CD14-positive monocyte (primary cell): ENCODE measurements around the gene FNDC5. TPM values are rescaled to one million over a fixed set of nuclear protein-coding genes. Genes with fewer than 3 reads are reported as not detected.

Source experiments
- DNase-seq, 3 donors: peaks; one replicate each; pipeline ENCODE4 v3.0.0-alpha.2; 2011 to 2022
- H2AFZ ChIP-seq: 2 replicates; pipeline ENCODE4 v1.6.0; 2012; ENCODE audit warnings: mild to moderate bottlenecking, low read depth, low read length, inconsistent platforms; ENCODE audit not compliant: insufficient read depth, poor library complexity, severe bottlenecking
- H3K27ac ChIP-seq, 2 donors: 1 replicate in 1 of 2; 2 replicates in 1 of 2; pipeline ENCODE4 v1.5.1; 2012 to 2013; ENCODE audit warnings: low read length in 2 of 2, control low read depth in 1 of 2, inconsistent platforms in 1 of 2, low read depth in 1 of 2, mild to moderate bottlenecking in 1 of 2
- H3K27me3 ChIP-seq, 2 donors: one replicate each; pipeline versions ENCODE4 v1.6.0 to v1.6.1; 2011 to 2013; ENCODE audit warnings: low read length in 2 of 2; ENCODE audit not compliant: control insufficient read depth in 2 of 2, insufficient read depth in 2 of 2
- H3K36me3 ChIP-seq, 2 donors: replicated peaks in 1 of 2; 1 replicate in 1 of 2; 2 replicates in 1 of 2; pipeline versions ENCODE4 v1.5.1 to v1.6.1; 2012 to 2013; ENCODE audit warnings: low read length in 2 of 2, control low read depth in 1 of 2, inconsistent platforms in 1 of 2, mild to moderate bottlenecking in 1 of 2; ENCODE audit not compliant: insufficient read depth in 2 of 2, control insufficient read depth in 1 of 2
- H3K4me1 ChIP-seq, 2 donors: 1 replicate in 1 of 2; 2 replicates in 1 of 2; pipeline versions ENCODE4 v1.5.1 to v1.6.1; 2012 to 2013; ENCODE audit warnings: low read length in 2 of 2, control low read depth in 1 of 2, inconsistent platforms in 1 of 2, mild to moderate bottlenecking in 1 of 2, moderate library complexity in 1 of 2; ENCODE audit not compliant: insufficient read depth in 2 of 2, control insufficient read depth in 1 of 2
- H3K4me2 ChIP-seq: replicated peaks from 2 replicates; pipeline ENCODE3; 2012; ENCODE audit warnings: low read length, moderate library complexity, mild to moderate bottlenecking; ENCODE audit not compliant: poor library complexity, severe bottlenecking; ENCODE audit errors: extremely low read depth
- H3K4me3 ChIP-seq, 3 experiments: fragments of 200-600 bp in 1 of 3; sonication (generic) in 1 of 3; replicated peaks in 1 of 3; 1 replicate in 2 of 3; 2 replicates in 1 of 3; pipeline ENCODE4 v1.5.1; 2011 to 2013; ENCODE audit warnings: low read length in 3 of 3, mild to moderate bottlenecking in 3 of 3, control low read depth in 2 of 3, low read depth in 2 of 3, inconsistent platforms in 1 of 3, moderate library complexity in 1 of 3
- H3K79me2 ChIP-seq: 2 replicates; pipeline ENCODE4 v1.6.0; 2012; ENCODE audit warnings: mild to moderate bottlenecking, control low read depth, inconsistent platforms, low read length, moderate library complexity; ENCODE audit not compliant: insufficient read depth
- H3K9ac ChIP-seq: 2 replicates; pipeline ENCODE4 v1.6.0; 2017; ENCODE audit warnings: low read length, mild to moderate bottlenecking; ENCODE audit not compliant: insufficient read depth, poor library complexity, severe bottlenecking
- H3K9me3 ChIP-seq, 2 donors: replicated peaks in 1 of 2; 1 replicate in 1 of 2; 2 replicates in 1 of 2; pipeline versions ENCODE4 v1.5.1 to v1.6.1; 2012 to 2013; ENCODE audit warnings: low read length in 2 of 2, control low read depth in 1 of 2; ENCODE audit not compliant: control insufficient read depth in 1 of 2, insufficient read depth in 1 of 2
- H4K20me1 ChIP-seq: 2 replicates; pipeline ENCODE4 v1.6.0; 2012; ENCODE audit warnings: mild to moderate bottlenecking, low read length, control low read depth, moderate library complexity; ENCODE audit not compliant: insufficient read depth
- H3K27ac Mint-ChIP-seq, 7 donors: one replicate each; pipeline ENCODE4 v1.8.0; 2020; ENCODE audit warnings: mild to moderate bottlenecking in 7 of 7, mixed read lengths in 7 of 7, moderate library complexity in 6 of 7, inconsistent platforms in 2 of 7
- H3K27me3 Mint-ChIP-seq, 3 donors: one replicate each; pipeline ENCODE4 v1.8.0; 2021 to 2022; ENCODE audit warnings: low read depth in 3 of 3, mild to moderate bottlenecking in 3 of 3, mixed read lengths in 3 of 3, moderate library complexity in 3 of 3, inconsistent platforms in 1 of 3
- H3K36me3 Mint-ChIP-seq, 2 donors: one replicate each; pipeline ENCODE4 v1.8.0; 2020; ENCODE audit warnings: mixed read lengths in 2 of 2, inconsistent platforms in 1 of 2, mild to moderate bottlenecking in 1 of 2
- H3K4me1 Mint-ChIP-seq: one replicate; pipeline ENCODE4 v1.8.0; 2020; ENCODE audit warnings: mild to moderate bottlenecking, mixed read lengths
- H3K4me3 Mint-ChIP-seq, 2 donors: one replicate each; pipeline ENCODE4 v1.8.0; 2020; ENCODE audit warnings: mild to moderate bottlenecking in 2 of 2, mixed read lengths in 2 of 2, moderate library complexity in 1 of 2
- H3K9me3 Mint-ChIP-seq, 7 donors: one replicate each; pipeline ENCODE4 v1.8.0; 2020 to 2022; ENCODE audit warnings: mixed read lengths in 7 of 7, mild to moderate bottlenecking in 6 of 7, moderate library complexity in 6 of 7, inconsistent platforms in 2 of 7
- CTCF ChIP-seq: fragments of 200-600 bp; IDR thresholded peaks from one replicate; pipeline ENCODE4 v1.8.0; 2022; ENCODE audit warnings: antibody characterized with exemption, mild to moderate bottlenecking
- WGBS: methylation state at CpG from one replicate; pipeline ENCODE4 v1.1.5; 2013; ENCODE audit warnings: missing lambda C conversion rate; ENCODE audit not compliant: insufficient coverage; 5-methylcytosine and 5-hydroxymethylcytosine counted together
- intact Hi-C, 2 donors: fragments of 100-400 bp; cut with micrococcal nuclease; formaldehyde crosslinking; loops; one replicate each; pipeline versions ENCODE4 v1.15.0 to v1.15.1; 2023
- polyA plus RNA-seq, 3 donors: library from polyadenylated mRNA; depleted of rRNA in 1 of 3; unstranded in 2 of 3; stranded (reverse) in 1 of 3; fragments of 300-500 nt in 2 of 3; fragments of >200 nt in 1 of 3; fragmentation: Illumina TruSeq in 2 of 3; gene quantifications; 1 replicate in 2 of 3; 2 replicates in 1 of 3; pipeline ENCODE4 v1.2.3, GENCODE V29; 2012 to 2021

FNDC5 gene
- polyA plus RNA-seq, 3 donors, result not detected

DNA sequence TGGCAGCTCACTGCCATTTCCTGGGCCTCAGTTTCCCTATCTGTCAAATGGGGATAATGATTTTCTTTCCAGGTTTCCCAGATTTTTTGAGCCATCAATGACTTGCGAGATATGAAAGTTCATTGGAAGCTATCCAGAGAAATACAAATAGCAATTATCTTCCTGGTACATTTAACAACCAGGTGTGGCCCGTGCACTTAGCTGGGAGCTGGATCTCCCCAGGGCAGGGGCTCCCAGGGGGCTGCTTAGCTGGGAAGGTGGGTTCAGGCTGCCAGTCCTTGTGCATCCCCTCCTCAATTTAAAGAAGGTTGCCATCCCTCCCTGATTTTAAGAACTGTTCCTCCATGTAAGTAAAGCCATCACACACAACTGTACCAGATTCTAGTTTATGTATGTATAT, 34.1 kb upstream of the FNDC5 start:
- Mint-ChIP-seq H3K4me3 (no peak overlapping the region), H3K27ac (no peak overlapping the region)
- H4K20me1 ChIP-seq, result no peaks in the 10 kb centered on the region

DNA sequence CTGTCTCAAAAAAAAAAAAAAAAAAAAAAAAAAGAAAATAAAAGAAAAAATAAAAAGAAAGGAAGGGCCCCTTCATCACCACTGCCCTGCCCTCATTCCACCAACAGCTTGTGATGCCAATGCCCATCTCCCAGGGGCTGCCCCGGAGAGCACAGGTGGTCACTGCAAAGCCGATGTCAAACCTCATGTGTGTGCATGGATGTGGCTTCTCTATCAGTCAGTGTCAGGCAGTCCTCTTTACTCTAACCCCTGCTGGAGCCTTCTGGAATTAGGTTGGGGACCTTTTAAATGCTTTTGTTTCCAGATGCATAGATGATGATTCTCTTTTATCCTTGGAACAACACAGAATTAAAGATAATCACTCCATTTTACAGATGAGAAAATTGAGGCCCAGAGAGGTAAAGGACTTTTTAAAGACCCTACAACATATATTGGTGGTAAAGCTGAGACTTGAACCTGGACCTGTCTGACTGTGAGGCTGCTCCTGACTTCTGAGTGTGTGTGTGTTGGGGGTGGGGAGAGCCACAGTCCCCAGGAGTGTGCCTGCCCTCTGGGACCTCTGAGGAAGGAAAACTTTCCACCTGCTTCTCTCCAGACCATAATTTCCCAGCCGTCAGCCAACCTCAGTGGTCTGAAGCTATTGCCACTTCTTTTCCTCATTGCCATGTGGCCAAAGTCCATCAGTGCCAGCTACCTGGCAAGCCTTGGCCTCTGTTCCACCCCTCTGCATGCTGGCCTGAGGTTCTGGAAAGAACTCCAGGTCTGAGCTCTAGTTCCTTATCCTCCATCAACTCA, 33.5 kb upstream of the FNDC5 start:
- peaks cover 0 to 13% (median 8%) of the 10 kb centered on the region in 7 donors for H3K9me3 Mint-ChIP-seq
- Histone ChIP-seq H3K27ac (no peak overlapping the region), H3K4me1 (peaks cover 0 to 5% of the 10 kb centered on the region in 2 donors), H3K9me3 (peaks cover 0 to 10% of the 10 kb centered on the region in 2 donors), H3K36me3 (no peaks in the 10 kb centered on the region), H2AFZ (no peak overlapping the region), H3K4me3 (no peak overlapping the region), H3K79me2 (no peaks in the 10 kb centered on the region), H3K27me3 (peaks cover 32 to 51% of the 10 kb centered on the region in 2 donors), H4K20me1 (no peaks in the 10 kb centered on the region), H3K4me2 (no peak overlapping the region), H3K9ac (no peak overlapping the region)
- peaks cover 2 to 5% of the 10 kb centered on the region in 2 donors for H3K36me3 Mint-ChIP-seq
- peaks cover 39 to 52% (median 50%) of the 10 kb centered on the region in 3 donors for H3K27me3 Mint-ChIP-seq
- intact Hi-C loops, result no loop called here
- no peak for TF ChIP-seq CTCF
- no peak overlapping the region for H3K27ac Mint-ChIP-seq
- H3K4me1 Mint-ChIP-seq, result peaks cover 7% of the 10 kb centered on the region
- WGBS, result 73% methylated on average over 1 of the region's 3 CpGs
- DNase-seq, result no peak
- no peak overlapping the region for H3K4me3 Mint-ChIP-seq

More for the DNA sequence above, 34.1 kb upstream of the FNDC5 start:
- H3K27ac ChIP-seq, result no peak overlapping the region
- Mint-ChIP-seq H3K9me3 (peaks cover 0 to 13% (median 8%) of the 10 kb centered on the region in 7 donors), H3K36me3 (peaks cover 2 to 5% of the 10 kb centered on the region in 2 donors), H3K27me3 (peaks cover 33 to 46% (median 44%) of the 10 kb centered on the region in 3 donors), H3K4me1 (peaks cover 7% of the 10 kb centered on the region)
- intact Hi-C loops, result no loop called here
- 80% methylated on average over 1 of the region's 2 CpGs for WGBS
- no peak overlapping the region for H3K9ac ChIP-seq
- H3K79me2 ChIP-seq, result no peaks in the 10 kb centered on the region
- no peaks in the 10 kb centered on the region for H3K36me3 ChIP-seq
- peaks cover 0 to 5% of the 10 kb centered on the region in 2 donors for H3K4me1 ChIP-seq
- H3K4me2 ChIP-seq, result no peak overlapping the region
- H3K9me3 ChIP-seq, result peaks cover 0 to 10% of the 10 kb centered on the region in 2 donors
- no peak for DNase-seq
- H3K27me3 ChIP-seq, result peaks cover 26 to 45% of the 10 kb centered on the region in 2 donors
- no peak overlapping the region for H2AFZ ChIP-seq
- H3K4me3 ChIP-seq, result no peak overlapping the region
- TF ChIP-seq CTCF, result no peak
